Measurements from ENCODE around the gene ZFP36L2. TPM values are rescaled to one million over a fixed set of nuclear protein-coding genes. Genes with fewer than 3 reads are reported as not detected.
"Not testable (repeated sequence)": the region's sequence is repeated elsewhere in the genome, so short reads cannot be mapped to it uniquely, and the experiment has no call there.

The ZFP36L2 gene
- total RNA-seq, 1 donor from 2014 or later, result 55.0 TPM

- ATAC-seq (no peak), DNase-seq (no peak)
- intact Hi-C loops (cut with micrococcal nuclease), result no loop called here
These were observed 29.4 kb downstream of the ZFP36L2 start for GRCh38 chr2:43196768-43197587.

- ATAC-seq, result no peak
- no peak for DNase-seq
- intact Hi-C loops (cut with micrococcal nuclease), result no loop called here
These were observed 32.1 kb downstream of the ZFP36L2 start for GRCh38 chr2:43194121-43194869.

- intact Hi-C loops (cut with micrococcal nuclease), result no loop called here
- ATAC-seq, result no peak
- DNase-seq, result no peak
These were observed 32.7 kb downstream of the ZFP36L2 start for GRCh38 chr2:43193652-43194120.

- DNase-seq (no peak), ATAC-seq (no peak)
- intact Hi-C loops (cut with micrococcal nuclease), result no loop called here
These were observed 33.4 kb downstream of the ZFP36L2 start for GRCh38 chr2:43192744-43193651.

GRCh38 chr2:43191947-43192516 lies 34.4 kb downstream of the ZFP36L2 start:
- ATAC-seq (no peak), DNase-seq (no peak)
- intact Hi-C loops (cut with micrococcal nuclease), result no loop called here

GRCh38 chr2:43190311-43191052 lies 35.9 kb downstream of the ZFP36L2 start:
- DNase-seq (no peak), ATAC-seq (no peak)
- intact Hi-C loops (cut with micrococcal nuclease), result no loop called here

- intact Hi-C loops (cut with micrococcal nuclease); ATAC-seq; DNase-seq: not testable (repeated sequence)
These were observed 36.5 kb downstream of the ZFP36L2 start for GRCh38 chr2:43189861-43190260.

GRCh38 chr2:43188561-43189386 lies 37.6 kb downstream of the ZFP36L2 start:
- DNase-seq, result no peak
- intact Hi-C loops (cut with micrococcal nuclease), result no loop called here
- no peak for ATAC-seq

- DNase-seq (peak; percentile 47), ATAC-seq (peak; percentile 66)
- intact Hi-C loops (cut with micrococcal nuclease), result no loop called here
These were observed 39.6 kb downstream of the ZFP36L2 start for GRCh38 chr2:43186679-43187374.

GRCh38 chr2:43186321-43186678 lies 40.1 kb downstream of the ZFP36L2 start:
- DNase-seq (no peak), ATAC-seq (no peak)
- intact Hi-C loops (cut with micrococcal nuclease), result no loop called here

GRCh38 chr2:43185146-43185545 lies 41.3 kb downstream of the ZFP36L2 start:
- DNase-seq (no peak), ATAC-seq (no peak)
- intact Hi-C loops (cut with micrococcal nuclease), result no loop called here

- DNase-seq (no peak), ATAC-seq (no peak)
- intact Hi-C loops (cut with micrococcal nuclease), result no loop called here
These were observed 42.0 kb downstream of the ZFP36L2 start for GRCh38 chr2:43184339-43184895.

GRCh38 chr2:43183743-43184142 lies 42.7 kb downstream of the ZFP36L2 start:
- ATAC-seq (no peak), DNase-seq (no peak)
- intact Hi-C loops (cut with micrococcal nuclease), result no loop called here

GRCh38 chr2:43180897-43181296 lies 45.5 kb downstream of the ZFP36L2 start:
- no peak for DNase-seq
- intact Hi-C loops (cut with micrococcal nuclease), result no loop called here
- ATAC-seq, result no peak

GRCh38 chr2:43179942-43180341 lies 46.5 kb downstream of the ZFP36L2 start:
- no peak for ATAC-seq
- intact Hi-C loops (cut with micrococcal nuclease), result no loop called here
- no peak for DNase-seq

- intact Hi-C loops (cut with micrococcal nuclease), result no loop called here
- peak; percentile 81 for DNase-seq
- peak; percentile 88 for ATAC-seq
These were observed 47.5 kb downstream of the ZFP36L2 start for GRCh38 chr2:43178602-43179542.
